Sigmoid colon (tissue), 4 donors: ENCODE results near the gene CDON.
A peak's percentile ranks its signal among the peaks of the same experiment; 100 is the strongest.

ENCODE experiments used
- CTCF ChIP-seq, 4 experiments: fragments of 450-650 bp in 3 of 4; fragments of 200-600 bp in 1 of 4; IDR thresholded peaks; one replicate each; pipeline ENCODE4 v1.5.1; 2016 to 2019; ENCODE audit warnings: antibody characterized with exemption in 4 of 4, mild to moderate bottlenecking in 3 of 4, moderate library complexity in 2 of 4
- EP300 ChIP-seq, 4 donors: sonication (generic); formaldehyde crosslinking; IDR thresholded peaks; one replicate each; pipeline ENCODE4 v1.6.1; 2017; ENCODE audit warnings: antibody characterized with exemption in 4 of 4
- POLR2A ChIP-seq, 2 donors: fragments of 450-650 bp; IDR thresholded peaks; one replicate each; pipeline ENCODE4 v1.6.1; 2016; ENCODE audit warnings: antibody characterized with exemption in 2 of 2, mild to moderate bottlenecking in 2 of 2, moderate library complexity in 2 of 2
- POLR2AphosphoS5 ChIP-seq, 4 donors: sonication (generic); formaldehyde crosslinking; IDR thresholded peaks; one replicate each; pipeline ENCODE4 v1.6.1; 2017; ENCODE audit warnings: antibody characterized with exemption in 4 of 4

- TF ChIP-seq CTCF (IDR thresholded peaks at IDR 0.05), result no peak
- TF ChIP-seq EP300 (IDR thresholded peaks at IDR 0.05), result peak in 2 of 4 donors; percentile 70 to 85
- TF ChIP-seq POLR2A (IDR thresholded peaks at IDR 0.05), result no peak
- peak; percentile 67 to 92 (median 89) for TF ChIP-seq POLR2AphosphoS5 (IDR thresholded peaks at IDR 0.05)
Observed at GRCh38 chr11:126024123-126024522, 38.5 kb downstream of the CDON start.
